Esophagus mucosa (tissue), 1 donor: ENCODE measurements around the gene DLG5. TPM values are rescaled to one million over a fixed set of nuclear protein-coding genes. Genes with fewer than 3 reads are reported as not detected.

Experiments
- ATAC-seq: fragments of 200-7000 bp; cut with Tn5 transposase; one replicate; pipeline ENCODE4 v1.9.1; 2020
- total RNA-seq: library from RNA; stranded (reverse); gene quantifications from one replicate; pipeline ENCODE4 v1.2.4, GENCODE V29; 2023
- donor health status: DM: yes; HTN: yes; CAD: no.

Gene DLG5
- total RNA-seq, 1 donor from 2014 or later, result 37.9 TPM

DNA sequence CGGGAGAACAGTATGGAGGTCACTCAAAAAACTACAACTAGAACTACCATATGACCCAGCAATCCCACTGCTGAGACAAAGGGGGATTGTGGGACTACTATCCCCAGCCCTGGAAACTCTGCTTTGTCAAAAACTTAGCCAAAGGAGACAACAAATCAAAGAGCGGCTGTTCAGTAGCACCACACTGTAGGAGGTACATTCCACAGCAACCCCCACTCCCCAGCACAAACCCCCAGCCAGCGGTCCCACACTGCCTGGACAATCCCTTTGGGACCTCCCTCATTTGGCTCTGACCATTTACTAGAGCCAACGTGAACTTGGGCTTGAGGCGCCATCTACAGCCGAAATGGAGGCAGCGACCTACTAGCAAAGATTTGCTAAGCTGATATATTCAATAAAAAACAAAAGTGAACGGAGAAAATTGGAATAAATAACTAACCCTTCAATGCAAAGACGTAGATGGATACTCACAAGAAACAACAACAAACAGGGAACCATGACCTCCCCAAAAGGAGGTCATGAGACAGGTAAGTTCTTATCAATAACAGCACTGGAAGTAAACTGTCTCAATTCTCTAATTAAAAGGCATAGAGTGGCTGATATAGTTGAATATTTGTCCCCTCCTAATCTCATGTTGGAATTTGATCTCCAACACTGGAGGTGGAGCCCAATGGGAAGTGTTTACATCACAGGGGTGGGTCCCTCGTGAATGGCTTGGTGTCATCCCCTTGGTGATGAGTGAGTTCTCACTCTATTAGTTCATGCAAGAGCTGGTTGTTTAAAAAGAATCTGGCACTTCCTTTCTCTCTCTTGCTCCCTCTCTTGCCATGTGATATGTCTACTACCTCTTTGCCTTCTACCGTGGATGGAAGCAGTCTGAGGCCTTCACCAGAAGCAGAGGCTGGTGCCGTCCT is 170.0 kb downstream of the DLG5 start:
- ATAC-seq, result no peak

DNA sequence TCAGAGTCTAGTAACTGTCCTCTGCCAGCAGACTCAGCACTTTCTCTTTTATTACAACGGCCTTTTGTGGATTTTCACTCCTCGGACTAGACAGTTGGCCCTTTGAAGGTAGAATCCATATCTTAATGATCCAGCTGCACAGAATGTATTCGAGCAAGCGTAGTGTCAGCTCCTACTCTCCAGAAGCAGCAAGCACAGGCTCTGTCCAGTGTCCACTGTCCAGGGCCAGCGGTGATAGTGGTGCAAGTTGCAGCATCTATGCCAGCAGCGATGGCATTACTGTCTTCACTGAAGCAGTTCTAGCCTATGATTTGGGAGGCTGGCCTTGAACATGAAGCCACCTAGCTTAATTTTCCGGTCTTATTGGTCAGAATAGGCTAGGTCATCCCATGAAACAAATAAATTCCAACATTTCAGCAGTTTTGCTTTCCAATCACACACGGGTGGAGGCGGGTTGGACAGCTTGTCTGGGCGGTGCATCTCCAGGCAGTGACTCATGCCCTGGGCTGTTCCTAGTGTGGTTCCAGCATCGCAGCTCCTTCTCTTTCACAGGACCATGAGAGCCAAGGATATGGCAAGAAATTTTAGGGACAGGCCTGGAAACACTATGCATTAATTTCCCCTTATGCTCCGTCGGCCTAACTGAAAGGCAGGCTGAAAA is 180.4 kb downstream of the DLG5 start:
- peak; percentile 79 for ATAC-seq

DNA sequence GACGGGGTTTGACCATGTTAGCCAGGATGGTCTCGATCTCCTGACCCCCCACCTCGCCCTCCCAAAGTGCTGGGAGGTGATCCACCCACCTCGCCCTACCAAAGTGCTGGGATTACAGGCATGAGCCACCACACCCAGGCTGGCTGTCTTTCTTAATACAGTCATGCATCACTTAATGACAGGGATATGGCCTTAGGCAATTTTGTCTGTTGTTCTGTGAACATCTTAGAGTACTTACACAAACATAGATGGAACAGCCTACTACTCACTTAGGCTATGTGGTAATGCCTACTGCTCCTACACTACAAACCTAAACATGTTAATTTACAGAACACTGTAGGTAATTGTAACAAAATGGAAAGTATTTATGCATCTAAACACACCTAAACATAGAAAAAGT is 182.3 kb downstream of the DLG5 start:
- peak; percentile 90 for ATAC-seq

DNA sequence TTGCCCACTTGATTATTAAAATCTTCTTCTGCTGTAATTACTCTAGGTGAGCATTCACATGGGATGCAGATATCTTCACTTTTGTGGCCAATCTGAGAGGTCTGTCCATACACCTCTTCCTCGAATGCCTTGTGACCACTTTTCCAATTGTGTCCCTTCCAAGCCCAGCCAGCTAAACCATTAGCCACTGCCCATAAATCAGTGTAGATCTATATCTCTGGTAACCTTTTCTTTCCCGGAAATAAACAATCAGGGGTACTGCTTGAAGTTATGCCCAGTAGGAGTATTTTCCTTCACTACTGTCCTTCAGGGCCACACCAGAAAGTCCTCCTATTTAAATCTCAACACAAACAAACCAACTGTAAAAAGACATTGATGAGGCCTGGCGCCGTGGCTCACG is 184.4 kb downstream of the DLG5 start:
- ATAC-seq, result no peak

DNA sequence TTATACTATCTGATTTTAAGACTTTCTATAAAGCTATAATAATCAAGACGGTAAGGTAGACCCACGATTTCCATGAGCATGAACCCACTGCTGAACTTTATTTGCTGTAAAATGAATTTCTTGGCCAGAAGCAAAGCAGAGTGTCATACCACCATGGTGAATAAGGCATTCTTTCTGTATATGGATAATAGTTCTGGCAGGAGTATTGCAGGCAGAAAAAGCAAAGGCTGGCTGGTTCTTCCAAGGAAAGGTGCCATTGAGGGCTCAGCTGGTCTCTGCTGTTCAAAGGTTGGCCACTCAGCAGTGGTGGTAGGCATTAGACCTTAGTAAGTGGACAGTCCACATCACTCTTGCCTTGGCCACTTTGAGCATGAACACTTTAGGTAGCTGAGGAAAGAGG is 184.8 kb downstream of the DLG5 start:
- no peak for ATAC-seq

Other genes with a start within 250 kb of the DLG5 start
- 8.3 TPM for gene POLR3A, start 102.8 kb upstream of the DLG5 start, total RNA-seq
- gene RPS24, start 107.1 kb upstream of the DLG5 start, total RNA-seq, result 1,500 TPM